Muscle layer of duodenum (tissue), 2 donors: Measurements from ENCODE around the gene PDK2.

Experiments
- H3K27ac ChIP-seq: one replicate; pipeline ENCODE4 v1.7.0; 2013; ENCODE audit warnings: mild to moderate bottlenecking, low read length
- H3K27me3 ChIP-seq: one replicate; pipeline ENCODE4 v1.7.0; 2013; ENCODE audit warnings: low read depth, mild to moderate bottlenecking, control low read depth, low read length
- H3K36me3 ChIP-seq, 2 donors: one replicate each; pipeline ENCODE4 v1.7.0; 2013; ENCODE audit warnings: low read length in 2 of 2, control low read depth in 1 of 2, mild to moderate bottlenecking in 1 of 2; ENCODE audit not compliant: insufficient read depth in 2 of 2, control insufficient read depth in 1 of 2
- H3K4me1 ChIP-seq, 2 donors: one replicate each; pipeline ENCODE4 v1.7.0; 2013; ENCODE audit warnings: low read length in 2 of 2, mild to moderate bottlenecking in 2 of 2, control low read depth in 1 of 2, moderate library complexity in 1 of 2; ENCODE audit not compliant: insufficient read depth in 2 of 2, control insufficient read depth in 1 of 2
- H3K4me3 ChIP-seq, 2 donors: one replicate each; pipeline ENCODE4 v1.7.0; 2013; ENCODE audit warnings: low read length in 2 of 2, low read depth in 1 of 2, mild to moderate bottlenecking in 1 of 2
- H3K9me3 ChIP-seq, 2 donors: one replicate each; pipeline ENCODE4 v1.7.0; 2013; ENCODE audit warnings: low read length in 2 of 2, control low read depth in 1 of 2, mild to moderate bottlenecking in 1 of 2; ENCODE audit not compliant: control insufficient read depth in 1 of 2
- donor health status: healthy.

Gene PDK2

GRCh38 chr17:50103252-50103651, 8.1 kb downstream of the PDK2 start:
- no peaks in the 10 kb centered on the region for H3K9me3 ChIP-seq
- H3K27ac ChIP-seq = no peak overlapping the region
- no peak overlapping the region for H3K4me3 ChIP-seq
- H3K27me3 ChIP-seq = no peaks in the 10 kb centered on the region
- peaks cover 29 to 40% of the 10 kb centered on the region in 2 donors for H3K4me1 ChIP-seq
- peaks cover 30 to 50% of the 10 kb centered on the region in 2 donors for H3K36me3 ChIP-seq

GRCh38 chr17:50103941-50104340, 8.8 kb downstream of the PDK2 start:
- H3K27ac ChIP-seq = no peak overlapping the region
- no peak overlapping the region for H3K4me3 ChIP-seq
- no peaks in the 10 kb centered on the region for H3K9me3 ChIP-seq
- peaks cover 30 to 50% of the 10 kb centered on the region in 2 donors for H3K36me3 ChIP-seq
- H3K4me1 ChIP-seq = peaks cover 29 to 40% of the 10 kb centered on the region in 2 donors
- no peaks in the 10 kb centered on the region for H3K27me3 ChIP-seq

GRCh38 chr17:50105811-50106210, 10.7 kb downstream of the PDK2 start:
- Histone ChIP-seq H3K27me3 (no peaks in the 10 kb centered on the region), H3K36me3 (peaks cover 30 to 61% of the 10 kb centered on the region in 2 donors), H3K9me3 (no peaks in the 10 kb centered on the region), H3K4me1 (peaks cover 18 to 28% of the 10 kb centered on the region in 2 donors), H3K27ac (no peak overlapping the region), H3K4me3 (no peak overlapping the region)

- H3K36me3 ChIP-seq = peaks cover 30 to 57% of the 10 kb centered on the region in 2 donors
- H3K27ac ChIP-seq = no peak overlapping the region
- H3K9me3 ChIP-seq = no peaks in the 10 kb centered on the region
- H3K27me3 ChIP-seq = no peaks in the 10 kb centered on the region
- H3K4me3 ChIP-seq = no peak overlapping the region
- peaks cover 15 to 25% of the 10 kb centered on the region in 2 donors for H3K4me1 ChIP-seq
These were observed 11.4 kb downstream of the PDK2 start for GRCh38 chr17:50106393-50107131.

- Histone ChIP-seq H3K9me3 (no peaks in the 10 kb centered on the region), H3K27ac (no peak overlapping the region), H3K4me1 (peaks cover 11 to 25% of the 10 kb centered on the region in 2 donors), H3K36me3 (peaks cover 30 to 56% of the 10 kb centered on the region in 2 donors), H3K4me3 (no peak overlapping the region), H3K27me3 (no peaks in the 10 kb centered on the region)
These were observed 12.8 kb downstream of the PDK2 start for GRCh38 chr17:50107790-50108414.

- Histone ChIP-seq H3K36me3 (peaks cover 30 to 56% of the 10 kb centered on the region in 2 donors), H3K27ac (no peak overlapping the region), H3K4me1 (peaks cover 10 to 18% of the 10 kb centered on the region in 2 donors), H3K27me3 (no peaks in the 10 kb centered on the region), H3K9me3 (no peaks in the 10 kb centered on the region), H3K4me3 (no peak overlapping the region)
These were observed 13.4 kb downstream of the PDK2 start for GRCh38 chr17:50108556-50108955.

- H3K27me3 ChIP-seq = no peaks in the 10 kb centered on the region
- peaks cover 10 to 17% of the 10 kb centered on the region in 2 donors for H3K4me1 ChIP-seq
- H3K4me3 ChIP-seq = no peak overlapping the region
- H3K9me3 ChIP-seq = no peaks in the 10 kb centered on the region
- H3K27ac ChIP-seq = no peak overlapping the region
- H3K36me3 ChIP-seq = peaks cover 30 to 56% of the 10 kb centered on the region in 2 donors
These were observed 14.1 kb downstream of the PDK2 start for GRCh38 chr17:50109207-50109606.

GRCh38 chr17:50109785-50110184, 14.6 kb downstream of the PDK2 start:
- Histone ChIP-seq H3K36me3 (peaks cover 30 to 53% of the 10 kb centered on the region in 2 donors), H3K27ac (no peak overlapping the region), H3K4me3 (no peak overlapping the region), H3K4me1 (peaks cover 10 to 17% of the 10 kb centered on the region in 2 donors), H3K9me3 (no peaks in the 10 kb centered on the region), H3K27me3 (no peaks in the 10 kb centered on the region)

- no peak overlapping the region for H3K4me3 ChIP-seq
- no peaks in the 10 kb centered on the region for H3K27me3 ChIP-seq
- H3K36me3 ChIP-seq = peaks cover 26 to 44% of the 10 kb centered on the region in 2 donors
- no peaks in the 10 kb centered on the region for H3K9me3 ChIP-seq
- H3K27ac ChIP-seq = no peak overlapping the region
- H3K4me1 ChIP-seq = peaks cover 10 to 17% of the 10 kb centered on the region in 2 donors
These were observed 15.6 kb downstream of the PDK2 start for GRCh38 chr17:50110591-50111349.

GRCh38 chr17:50111673-50112655, 16.8 kb downstream of the PDK2 start:
- Histone ChIP-seq H3K4me3 (no peak overlapping the region), H3K27ac (peak overlapping the region; percentile 51), H3K27me3 (no peaks in the 10 kb centered on the region), H3K4me1 (peaks cover 10 to 21% of the 10 kb centered on the region in 2 donors), H3K36me3 (peaks cover 17 to 33% of the 10 kb centered on the region in 2 donors), H3K9me3 (no peaks in the 10 kb centered on the region)
